GM21526 (cell line): Measurements from ENCODE around the gene LRP3.
"Not testable (repeated sequence)": the region's sequence is repeated elsewhere in the genome, so short reads cannot be mapped to it uniquely, and the experiment has no call there.

Experiments
- ATAC-seq: cut with Tn5 transposase; IDR thresholded peaks from one replicate; pipeline ENCODE4 v1.9.1; 2021; ENCODE audit warnings: moderate library complexity; ENCODE audit not compliant: unreplicated experiment, low FRiP score

The LRP3 gene

GRCh38 chr19:33215438-33216197 is 21.5 kb downstream of the LRP3 start:
- ATAC-seq = no peak

GRCh38 chr19:33216198-33216830 is 22.2 kb downstream of the LRP3 start:
- no peak for ATAC-seq

- no peak for ATAC-seq
Observed at GRCh38 chr19:33217881-33218280, 23.8 kb downstream of the LRP3 start.

GRCh38 chr19:33219261-33219815 is 25.2 kb downstream of the LRP3 start:
- ATAC-seq = no peak

GRCh38 chr19:33220115-33220514 is 26.0 kb downstream of the LRP3 start:
- ATAC-seq = no peak

- ATAC-seq = no peak
Observed at GRCh38 chr19:33220735-33221134, 26.6 kb downstream of the LRP3 start.

GRCh38 chr19:33221638-33222037 is 27.5 kb downstream of the LRP3 start:
- ATAC-seq = no peak

GRCh38 chr19:33222255-33222654 is 28.1 kb downstream of the LRP3 start:
- not testable (repeated sequence) for ATAC-seq

GRCh38 chr19:33224694-33225457 is 30.7 kb downstream of the LRP3 start:
- ATAC-seq = no peak

- ATAC-seq = no peak
Observed at GRCh38 chr19:33225458-33225926, 31.4 kb downstream of the LRP3 start, which contains the start of gene SLC7A10. SLC7A10 (minus strand) TSS chr19:33225850; CDS start chr19:33225703, 147 bp downstream.

GRCh38 chr19:33226550-33227241 is 32.6 kb downstream of the LRP3 start:
- no peak for ATAC-seq

- ATAC-seq = no peak
Observed at GRCh38 chr19:33227242-33227650, 33.1 kb downstream of the LRP3 start.

- no peak for ATAC-seq
Observed at GRCh38 chr19:33227870-33228599, 33.9 kb downstream of the LRP3 start.

GRCh38 chr19:33229962-33230361 is 35.8 kb downstream of the LRP3 start:
- ATAC-seq = no peak

GRCh38 chr19:33231511-33231910 is 37.4 kb downstream of the LRP3 start:
- ATAC-seq = no peak

- ATAC-seq = no peak
Observed at GRCh38 chr19:33232656-33233055, 38.5 kb downstream of the LRP3 start.

GRCh38 chr19:33233056-33233873 is 39.1 kb downstream of the LRP3 start:
- ATAC-seq = no peak

GRCh38 chr19:33234092-33234491 is 40.0 kb downstream of the LRP3 start:
- ATAC-seq = no peak

- ATAC-seq = no peak
Observed at GRCh38 chr19:33234736-33235135, 40.6 kb downstream of the LRP3 start.
